GM10847 (cell line): ENCODE data around the gene PLCE1.

Source experiments
- POLR2A ChIP-seq: IDR thresholded peaks from 2 replicates; pipeline ENCODE4 v1.6.1; 2011; ENCODE audit not compliant: insufficient read length; ENCODE audit errors: extremely low read depth

PLCE1 gene

DNA sequence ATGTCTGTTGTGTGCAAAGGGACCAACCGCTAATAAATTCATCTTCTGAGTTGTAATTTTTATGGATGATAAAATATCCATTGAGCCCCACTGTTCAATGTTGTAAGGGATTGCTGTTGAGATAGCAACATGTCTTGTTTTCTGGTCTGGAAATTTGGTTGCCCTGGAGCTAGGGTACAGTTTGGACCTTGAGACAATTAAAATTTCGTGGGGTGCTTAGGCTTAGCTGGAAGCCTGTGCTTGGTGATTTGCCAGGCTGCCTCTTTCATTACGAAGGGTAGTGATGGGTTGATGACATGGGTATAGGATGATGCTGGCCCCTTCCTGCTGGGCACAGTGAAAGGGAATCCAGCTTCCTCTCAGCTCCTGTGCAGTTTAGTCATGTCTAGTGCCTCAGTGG is 43.6 kb downstream of the PLCE1 start:
- TF ChIP-seq POLR2A: no peak

GRCh38 chr10:94038024-94038423 is 44.3 kb downstream of the PLCE1 start:
- no peak for TF ChIP-seq POLR2A

- TF ChIP-seq POLR2A: no peak
These were observed 47.5 kb downstream of the PLCE1 start for GRCh38 chr10:94041206-94041605.

DNA sequence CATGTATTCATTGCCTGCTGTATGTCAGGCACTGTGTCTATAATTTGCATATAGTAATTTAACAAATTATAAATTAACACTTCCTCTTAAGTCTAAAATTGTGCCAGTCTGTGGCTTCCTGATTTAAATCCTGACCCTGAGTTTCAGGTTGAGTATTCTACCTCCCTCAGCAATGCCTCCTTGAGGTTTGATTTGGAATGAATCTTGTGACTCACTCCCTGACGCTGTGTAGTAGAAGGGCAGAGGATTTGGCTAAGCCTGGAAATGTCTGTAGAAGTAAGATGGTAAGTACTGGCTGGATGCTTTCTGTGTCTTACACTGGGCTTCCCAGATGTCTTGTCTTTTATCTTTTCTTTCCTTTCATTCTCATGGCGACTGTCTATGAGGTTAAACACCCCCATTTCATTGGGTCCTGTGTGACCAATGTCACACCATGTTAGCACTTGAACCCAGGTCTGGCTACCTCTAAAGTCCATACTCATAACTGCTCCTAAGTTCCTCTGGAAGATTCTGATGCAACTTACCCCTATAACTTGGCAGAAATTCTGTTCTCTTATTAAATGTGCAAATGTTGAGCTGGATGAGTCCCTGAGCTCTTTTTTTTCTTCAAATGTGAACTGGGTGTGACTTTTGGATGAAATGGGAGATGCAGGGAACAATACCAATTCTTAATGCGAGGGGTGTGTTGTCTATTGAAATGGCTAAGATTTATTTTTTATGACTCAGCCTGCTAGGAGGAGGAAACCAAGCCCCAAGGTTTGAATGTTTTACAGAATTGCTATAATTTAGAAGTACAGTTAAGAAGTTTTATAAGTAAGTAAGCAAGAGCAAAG is 48.5 kb downstream of the PLCE1 start:
- no peak for TF ChIP-seq POLR2A

DNA sequence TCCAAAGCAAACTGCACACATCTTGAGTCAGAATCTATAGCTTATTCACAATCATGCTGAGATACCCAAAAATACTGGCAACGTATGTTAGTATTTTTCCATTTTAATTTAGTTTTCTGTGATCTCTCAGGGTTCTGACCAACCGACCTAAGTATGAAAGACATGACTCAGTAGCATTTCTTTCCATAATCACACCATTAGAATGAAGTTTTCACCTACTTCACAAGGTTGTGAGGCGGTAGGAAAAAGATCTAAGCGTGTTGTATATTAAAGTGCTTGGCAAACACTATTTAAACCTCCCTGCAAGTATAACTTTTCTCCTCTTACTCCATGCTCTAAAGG is 49.1 kb downstream of the PLCE1 start:
- TF ChIP-seq POLR2A: no peak
